Activated CD4-positive, alpha-beta T cell treated with anti-CD3 and anti-CD28 coated beads, Interleukin-2, amount 10 ng/mL, durations not matched to agents 7 days and 5 days (primary cell): Measurements from ENCODE around the gene PNRC1. TPM values are rescaled to one million over a fixed set of nuclear protein-coding genes. Genes with fewer than 3 reads are reported as not detected.
A peak's percentile ranks its signal among the peaks of the same experiment; 100 is the strongest.

Experiments
- CTCF ChIA-PET: fragments of 350-600 bp; sonication (Branson Sonifier 250); formaldehyde crosslinking; loops from one replicate; lab custom pipeline; 2021; ENCODE audit warnings: antibody characterized with exemption; lab: Charles Lee
- POLR2A ChIA-PET: fragments of 350-600 bp; sonication (Branson Sonifier 250); formaldehyde crosslinking; loops from one replicate; lab custom pipeline; 2021; ENCODE audit warnings: antibody characterized with exemption; lab: Charles Lee
- DNase-seq: peaks from one replicate; pipeline ENCODE4 v3.0.0-alpha.2; 2020
- H3K27ac Mint-ChIP-seq: one replicate; pipeline ENCODE4 v1.8.0; 2021; ENCODE audit warnings: mild to moderate bottlenecking, moderate library complexity, mixed read lengths
- H3K27me3 Mint-ChIP-seq: one replicate; pipeline ENCODE4 v1.8.0; 2021; ENCODE audit warnings: mixed read lengths
- H3K36me3 Mint-ChIP-seq: one replicate; pipeline ENCODE4 v1.8.0; 2021; ENCODE audit warnings: low read depth, mixed read lengths
- H3K4me1 Mint-ChIP-seq: one replicate; pipeline ENCODE4 v1.8.0; 2021; ENCODE audit warnings: mixed read lengths
- H3K4me3 Mint-ChIP-seq: one replicate; pipeline ENCODE4 v1.8.0; 2021; ENCODE audit warnings: mild to moderate bottlenecking, moderate library complexity, mixed read lengths
- H3K9me3 Mint-ChIP-seq: one replicate; pipeline ENCODE4 v1.8.0; 2021; ENCODE audit warnings: mixed read lengths
- total RNA-seq, 2 experiments: library from RNA; stranded (reverse); gene quantifications; one replicate each; pipeline ENCODE4 v1.2.3, GENCODE V29; 2021

PNRC1 gene
- total RNA-seq, 2 experiments from 2014 or later = 95.0 to 111 TPM

DNA sequence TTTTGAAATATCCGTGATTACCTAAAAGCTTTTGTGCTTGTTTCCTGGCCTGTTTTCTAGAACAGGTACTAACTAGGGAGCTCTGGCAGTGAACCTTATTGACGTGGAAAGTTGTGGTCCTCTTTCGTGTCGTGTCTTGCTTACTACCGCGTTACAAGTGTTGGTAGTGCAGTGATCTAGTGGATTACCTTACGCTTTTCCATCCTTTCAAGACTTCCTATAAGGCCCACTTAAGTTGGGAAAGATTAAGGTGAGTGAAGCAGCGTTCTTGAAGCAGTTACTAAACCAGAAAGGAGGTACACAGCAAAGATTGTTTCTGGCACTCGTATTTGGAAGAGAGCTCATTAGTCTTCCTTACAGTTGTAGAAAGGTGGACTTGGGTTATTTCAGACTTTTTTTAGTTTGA, 1.9 kb downstream of the PNRC1 start:
- peak overlapping the region; percentile 95 for H3K27ac Mint-ChIP-seq
- H3K4me1 Mint-ChIP-seq = peaks cover 39% of the 10 kb centered on the region
- POLR2A ChIA-PET = interaction anchor here (0.6 kb wide), 1 partner anchor 264 kb away, joined by 3 read pairs; no protein-coding TSS in a partner anchor
- peaks cover 51% of the 10 kb centered on the region for H3K36me3 Mint-ChIP-seq
- DNase-seq = peak; percentile 29
- CTCF ChIA-PET = interaction anchor here (3.0 kb wide), 1 partner anchor 99 kb away, joined by 9 read pairs; no protein-coding TSS in a partner anchor
- H3K4me3 Mint-ChIP-seq = peak overlapping the region; percentile 84
- H3K27me3 Mint-ChIP-seq = no peaks in the 10 kb centered on the region
- no peaks in the 10 kb centered on the region for H3K9me3 Mint-ChIP-seq

DNA sequence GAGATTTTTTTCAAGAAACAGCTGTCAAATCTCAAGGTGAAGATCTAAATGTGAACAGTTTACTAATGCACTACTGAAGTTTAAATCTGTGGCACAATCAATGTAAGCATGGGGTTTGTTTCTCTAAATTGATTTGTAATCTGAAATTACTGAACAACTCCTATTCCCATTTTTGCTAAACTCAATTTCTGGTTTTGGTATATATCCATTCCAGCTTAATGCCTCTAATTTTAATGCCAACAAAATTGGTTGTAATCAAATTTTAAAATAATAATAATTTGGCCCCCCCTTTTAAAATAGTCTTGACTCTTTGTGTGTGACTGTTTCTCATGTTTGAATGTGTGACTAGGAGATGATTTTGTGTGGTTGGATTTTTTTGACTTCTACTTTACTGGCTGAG, 4.0 kb downstream of the PNRC1 start:
- DNase-seq = no peak
- Mint-ChIP-seq H3K27ac (no peak overlapping the region), H3K27me3 (no peaks in the 10 kb centered on the region), H3K36me3 (peaks cover 53% of the 10 kb centered on the region), H3K4me1 (peaks cover 30% of the 10 kb centered on the region), H3K9me3 (no peaks in the 10 kb centered on the region), H3K4me3 (peak overlapping the region; percentile 2)
- ChIA-PET POLR2A (no interaction called here), CTCF (interaction anchor here (0.9 to 3.0 kb wide), 3 partner anchors 23 to 101 kb away, joined by 3 to 9 read pairs (median 4); no protein-coding TSS in a partner anchor)

DNA sequence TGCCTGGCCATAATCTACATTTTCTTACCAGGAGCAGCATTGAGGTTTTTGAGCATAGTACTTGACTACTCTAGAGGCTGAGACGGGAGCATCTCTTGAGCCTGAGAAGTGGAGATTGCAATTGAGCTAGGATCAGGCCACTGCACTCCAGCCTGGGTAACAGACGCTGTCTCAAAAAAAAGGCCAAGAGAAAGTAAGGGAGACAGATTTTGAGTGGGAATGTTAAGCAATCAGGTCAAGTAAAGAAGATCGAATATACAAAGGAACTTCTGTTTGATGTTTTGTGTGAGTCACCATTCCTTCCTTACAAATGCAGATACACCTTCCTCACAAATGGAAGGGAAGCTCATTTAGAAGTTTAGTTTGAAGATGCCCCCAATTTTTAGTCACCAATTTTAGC, 4.4 kb downstream of the PNRC1 start:
- no peaks in the 10 kb centered on the region for H3K27me3 Mint-ChIP-seq
- ChIA-PET POLR2A (no interaction called here), CTCF (interaction anchor here (1.0 to 3.0 kb wide), 3 partner anchors 14 to 101 kb away, joined by 3 to 9 read pairs (median 4); no protein-coding TSS in a partner anchor)
- peak overlapping the region; percentile 2 for H3K4me3 Mint-ChIP-seq
- no peak overlapping the region for H3K27ac Mint-ChIP-seq
- no peaks in the 10 kb centered on the region for H3K9me3 Mint-ChIP-seq
- peaks cover 30% of the 10 kb centered on the region for H3K4me1 Mint-ChIP-seq
- peaks cover 53% of the 10 kb centered on the region for H3K36me3 Mint-ChIP-seq
- no peak for DNase-seq

DNA sequence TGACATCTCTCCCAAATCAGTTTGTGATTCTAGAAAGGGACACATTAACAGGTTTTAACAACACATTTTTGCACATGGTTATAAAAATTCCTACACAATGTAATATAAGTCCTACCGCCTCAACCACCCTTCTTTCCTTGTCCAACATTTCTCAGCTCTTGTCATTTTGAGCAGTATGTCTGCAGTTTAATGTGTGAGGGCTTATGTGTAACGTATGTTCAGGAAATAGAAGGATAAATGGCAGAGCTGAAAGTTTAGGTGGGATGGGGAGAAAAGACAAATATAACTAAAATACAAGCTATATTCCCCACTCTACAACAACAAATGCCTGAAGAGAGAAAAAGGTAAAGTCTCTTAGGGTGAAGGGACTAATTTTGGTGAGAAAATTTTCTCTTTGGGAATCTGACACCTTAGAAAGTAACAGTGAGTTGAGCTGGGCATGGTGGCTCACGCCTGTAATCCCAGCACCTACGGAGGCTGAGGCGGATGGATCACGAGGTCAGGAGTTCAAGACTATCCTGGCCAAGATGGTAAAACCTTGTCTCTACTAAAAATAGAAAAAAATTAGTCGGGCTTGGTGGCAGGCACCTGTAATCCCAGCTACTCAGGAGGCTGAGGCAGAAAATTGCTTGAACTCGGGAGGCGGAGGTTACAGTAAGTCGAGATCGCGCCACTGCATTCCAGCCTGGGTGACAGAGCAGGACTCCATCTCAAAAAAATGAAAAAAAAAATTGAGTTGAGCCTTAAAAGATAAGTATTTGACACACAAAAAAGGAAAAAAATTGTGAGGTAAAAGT, 5.1 kb downstream of the PNRC1 start:
- POLR2A ChIA-PET = interaction anchor here (0.6 kb wide), 1 partner anchor 1939 kb away, joined by 6 read pairs; no protein-coding TSS in a partner anchor
- CTCF ChIA-PET = interaction anchor here (0.6 to 3.0 kb wide), 5 partner anchors 12 to 102 kb away, joined by 3 to 9 read pairs (median 4); no protein-coding TSS in a partner anchor
- Mint-ChIP-seq H3K27ac (no peak overlapping the region), H3K27me3 (no peaks in the 10 kb centered on the region), H3K4me1 (peaks cover 32% of the 10 kb centered on the region), H3K36me3 (peaks cover 52% of the 10 kb centered on the region), H3K9me3 (no peaks in the 10 kb centered on the region), H3K4me3 (no peak overlapping the region)
- no peak for DNase-seq

DNA sequence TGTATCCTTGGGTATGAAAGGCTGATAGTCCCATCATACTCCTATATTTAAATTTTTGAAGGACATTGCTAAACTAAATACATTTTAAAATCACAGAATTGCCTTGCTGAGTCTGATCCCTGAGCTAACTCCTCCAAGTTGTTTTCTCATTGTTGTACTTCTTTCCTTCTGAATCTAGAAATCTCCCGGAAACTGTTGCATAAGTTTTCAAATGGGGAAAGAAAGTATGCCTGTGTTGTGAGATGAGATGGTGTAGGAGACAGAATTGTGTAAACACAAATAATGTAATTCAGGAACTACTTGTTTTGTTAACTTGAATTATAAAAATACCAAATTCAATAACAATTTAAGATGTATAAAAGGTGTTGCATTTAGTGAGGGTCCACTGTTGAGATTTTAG, 7.3 kb downstream of the PNRC1 start:
- Mint-ChIP-seq H3K9me3 (no peaks in the 10 kb centered on the region), H3K27me3 (no peaks in the 10 kb centered on the region), H3K27ac (no peak overlapping the region), H3K36me3 (peaks cover 38% of the 10 kb centered on the region), H3K4me1 (peaks cover 32% of the 10 kb centered on the region), H3K4me3 (no peak overlapping the region)
- ChIA-PET POLR2A (no interaction called here), CTCF (no interaction called here)
- no peak for DNase-seq

DNA sequence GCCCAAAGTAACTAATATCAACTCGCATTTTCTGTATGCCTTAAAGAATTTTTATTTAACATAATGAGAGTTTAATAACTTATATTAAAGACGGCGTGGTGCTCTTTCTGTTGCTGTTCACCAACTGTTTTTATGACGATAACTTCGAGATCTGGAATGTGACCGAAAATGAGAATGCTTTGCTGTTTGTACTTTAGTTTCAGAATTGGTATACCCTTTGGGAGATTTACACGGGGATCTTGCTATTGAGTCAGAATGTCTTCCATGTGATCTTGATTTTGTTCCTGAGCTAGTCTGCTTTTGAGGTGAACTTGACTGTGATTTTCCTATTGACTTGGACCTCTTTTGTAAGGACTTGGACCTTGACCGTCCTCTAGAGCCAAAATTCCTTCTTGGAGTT, 17.9 kb downstream of the PNRC1 start:
- H3K27ac Mint-ChIP-seq = no peak overlapping the region
- H3K36me3 Mint-ChIP-seq = no peaks in the 10 kb centered on the region
- ChIA-PET POLR2A (interaction anchor here (0.6 kb wide), 1 partner anchor 18 kb away, joined by 3 read pairs; the partner anchor contains the start of gene PNRC1), CTCF (interaction anchor here (0.5 to 1.4 kb wide), 4 partner anchors 12 to 48 kb away, joined by 3 to 5 read pairs (median 4); partner anchors contain the start of gene PM20D2)
- H3K9me3 Mint-ChIP-seq = no peaks in the 10 kb centered on the region
- DNase-seq = no peak
- H3K27me3 Mint-ChIP-seq = no peaks in the 10 kb centered on the region
- peaks cover 4% of the 10 kb centered on the region for H3K4me1 Mint-ChIP-seq
- no peak overlapping the region for H3K4me3 Mint-ChIP-seq

DNA sequence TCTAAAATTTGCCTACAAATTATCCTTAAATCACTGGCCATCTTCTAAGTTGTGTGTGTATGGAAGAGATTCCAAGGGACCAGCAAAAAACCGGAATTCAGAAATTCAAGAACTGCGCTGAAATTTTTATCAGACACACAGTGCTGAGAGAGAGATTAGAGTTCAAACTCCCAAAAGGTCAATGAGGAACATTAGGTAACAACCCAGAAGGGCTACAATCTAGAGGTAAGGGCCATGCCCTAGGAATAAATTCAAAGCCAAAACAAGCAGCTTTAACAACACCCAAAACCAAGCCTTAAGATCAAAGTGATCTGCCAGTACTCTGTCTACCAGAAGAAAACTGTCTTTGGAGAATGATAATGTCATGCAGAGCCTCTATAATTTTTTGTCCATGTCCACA, 19.6 kb downstream of the PNRC1 start:
- H3K4me3 Mint-ChIP-seq = no peak overlapping the region

DNA sequence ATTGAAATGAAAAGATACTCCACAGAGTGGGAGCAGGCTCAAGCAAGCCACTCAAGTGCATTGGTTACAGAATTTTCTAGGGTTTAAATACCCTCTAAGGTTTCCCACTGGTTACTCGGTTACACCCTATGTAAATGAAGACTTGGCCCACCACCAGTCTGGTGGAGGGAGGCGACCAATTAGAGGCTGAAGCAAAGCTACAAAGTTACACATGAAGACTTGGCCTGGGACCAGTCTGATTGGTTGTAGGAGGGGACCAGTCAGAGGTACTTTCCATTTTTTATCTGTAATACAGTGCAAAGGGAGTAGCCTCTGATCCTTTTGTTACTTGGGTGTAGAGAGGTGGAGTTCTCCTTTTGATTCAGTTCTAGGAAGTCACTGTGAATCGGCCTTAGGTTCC, 29.7 kb downstream of the PNRC1 start:
- Mint-ChIP-seq H3K27ac (no peak overlapping the region), H3K27me3 (no peaks in the 10 kb centered on the region), H3K4me3 (no peak overlapping the region), H3K4me1 (no peaks in the 10 kb centered on the region), H3K9me3 (no peaks in the 10 kb centered on the region), H3K36me3 (no peaks in the 10 kb centered on the region)
- ChIA-PET POLR2A (interaction anchor here (0.6 kb wide), 1 partner anchor 147 kb away, joined by 7 read pairs; the partner anchor contains the start of gene RNGTT), CTCF (interaction anchor here (1.4 kb wide), 1 partner anchor 12 kb away, joined by 4 read pairs; no protein-coding TSS in a partner anchor)
- DNase-seq = no peak

More for the DNA sequence above, 19.6 kb downstream of the PNRC1 start:
- no peak for DNase-seq
- H3K4me1 Mint-ChIP-seq = peaks cover 4% of the 10 kb centered on the region
- POLR2A ChIA-PET = no interaction called here
- no peak overlapping the region for H3K27ac Mint-ChIP-seq
- no peaks in the 10 kb centered on the region for H3K9me3 Mint-ChIP-seq
- CTCF ChIA-PET = interaction anchor here (0.6 to 1.3 kb wide), 2 partner anchors 19 to 245 kb away, joined by 3 read pairs; no protein-coding TSS in a partner anchor
- H3K27me3 Mint-ChIP-seq = no peaks in the 10 kb centered on the region
- no peaks in the 10 kb centered on the region for H3K36me3 Mint-ChIP-seq

DNA sequence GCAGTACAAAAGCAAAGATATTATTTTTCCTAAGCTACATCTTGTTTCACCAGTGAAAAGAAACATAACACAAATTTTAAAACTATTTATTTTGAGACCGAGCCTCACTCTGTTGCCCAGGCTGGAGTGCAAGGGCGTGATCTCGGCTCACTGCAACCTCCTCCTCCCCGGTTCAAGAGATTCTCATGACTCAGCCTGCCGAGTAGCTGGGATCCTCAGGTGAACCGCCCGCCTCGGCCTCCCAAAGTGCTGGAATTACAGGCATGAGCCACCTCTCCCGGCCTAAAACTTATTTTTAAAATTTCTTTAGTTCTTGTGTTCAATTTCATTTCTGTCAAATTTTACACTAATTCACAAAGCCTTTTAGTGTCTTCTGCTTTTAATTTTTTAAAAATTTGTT, 31.4 kb downstream of the PNRC1 start:
- Mint-ChIP-seq H3K4me1 (peaks cover 3% of the 10 kb centered on the region), H3K27me3 (peaks cover 11% of the 10 kb centered on the region), H3K36me3 (no peaks in the 10 kb centered on the region), H3K9me3 (no peaks in the 10 kb centered on the region), H3K27ac (no peak overlapping the region), H3K4me3 (no peak overlapping the region)
- ChIA-PET CTCF (interaction anchor here (0.6 kb wide), 1 partner anchor 437 kb away, joined by 4 read pairs; no protein-coding TSS in a partner anchor), POLR2A (no interaction called here)
- no peak for DNase-seq

DNA sequence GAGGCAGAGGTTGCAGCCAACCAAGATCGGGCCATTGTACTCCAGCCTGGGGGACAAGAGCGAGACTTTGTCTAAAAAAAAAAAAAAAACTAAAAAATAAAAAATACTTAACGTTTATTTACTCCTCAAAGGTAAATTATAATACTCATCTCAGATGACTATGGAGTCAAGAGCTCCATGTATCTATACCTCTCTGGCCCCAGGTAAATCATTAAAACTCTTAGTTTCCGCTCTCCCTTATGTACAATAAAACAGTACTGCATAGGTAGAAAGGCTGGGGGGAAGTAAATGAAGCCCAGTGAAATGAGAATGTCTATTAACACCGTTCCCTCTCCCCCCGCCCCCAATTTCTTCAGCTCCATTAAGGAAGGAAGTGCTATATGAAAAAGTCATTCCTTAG, 36.2 kb downstream of the PNRC1 start:
- no peak for DNase-seq
- Mint-ChIP-seq H3K4me3 (peak overlapping the region; percentile 70), H3K27me3 (peaks cover 36% of the 10 kb centered on the region), H3K36me3 (no peaks in the 10 kb centered on the region), H3K27ac (no peak overlapping the region), H3K4me1 (peaks cover 8% of the 10 kb centered on the region), H3K9me3 (no peaks in the 10 kb centered on the region)
- POLR2A ChIA-PET = no interaction called here
- CTCF ChIA-PET = interaction anchor here (1.1 to 1.4 kb wide), 3 partner anchors 10 to 255 kb away, joined by 3 to 5 read pairs (median 4); partner anchors contain the start of gene PNRC1

DNA sequence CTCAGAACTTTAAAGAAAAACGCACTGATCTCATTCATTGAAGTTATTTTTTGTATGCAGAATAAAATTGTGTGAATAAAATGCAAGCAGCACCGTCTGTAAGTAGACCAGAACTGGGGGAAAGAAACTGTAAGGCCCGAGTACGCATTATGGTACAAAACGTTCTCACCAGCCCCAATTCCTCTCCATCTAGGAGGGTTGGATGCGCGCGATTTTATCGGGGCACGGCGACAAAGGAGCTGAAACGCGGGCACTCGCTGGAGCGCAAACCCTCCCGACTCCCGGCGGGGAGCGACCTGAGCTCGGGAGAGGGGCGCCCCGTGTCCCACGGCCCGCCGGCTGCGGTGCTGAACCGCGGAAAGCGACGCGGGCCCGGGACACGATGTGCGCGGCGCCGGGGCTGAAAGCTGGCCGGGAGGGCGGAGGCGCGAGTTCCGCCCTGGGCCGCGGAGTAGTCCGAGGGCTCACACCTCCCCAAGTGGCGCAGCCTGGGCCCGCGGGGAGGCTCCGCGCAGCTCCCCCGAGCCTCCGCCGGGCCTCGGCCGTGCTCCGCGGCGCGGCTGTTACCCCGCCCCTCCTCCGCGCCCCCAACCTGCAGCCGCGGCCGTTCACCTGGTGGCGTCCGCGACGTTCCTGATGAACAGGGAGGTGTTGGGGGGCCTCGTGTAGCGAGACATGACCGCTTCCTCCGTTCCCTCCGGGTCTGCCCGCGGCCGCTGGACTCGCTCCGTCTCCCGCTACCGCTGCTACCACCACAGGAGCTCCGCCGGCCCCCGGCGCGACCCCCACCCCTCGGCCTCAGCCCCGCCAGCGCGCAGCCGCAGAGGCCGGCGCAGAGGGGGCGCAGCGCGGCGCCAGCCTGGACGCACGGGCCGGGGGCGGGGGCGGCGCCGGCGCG, 36.9 kb downstream of the PNRC1 start, which contains the start of gene SRSF12:
Gene SRSF12 (minus strand): TSS at position 861 of the 898 bp plus-strand sequence. CDS start 184 bp downstream, at position 677.
- DNase-seq = peak; percentile 12
- Mint-ChIP-seq H3K27ac (no peak within 1 kb of the TSS), H3K4me1 (peaks cover 8% of the 10 kb centered on the region), H3K4me3 (peak within 1 kb of the TSS; percentile 70), H3K27me3 (peaks cover 38% of the 10 kb centered on the region), H3K9me3 (no peaks in the 10 kb centered on the region), H3K36me3 (no peaks in the 10 kb centered on the region)
- CTCF ChIA-PET = interaction anchor here (1.1 to 1.4 kb wide), 3 partner anchors 9 to 254 kb away, joined by 3 to 5 read pairs (median 4); partner anchors contain the start of gene PNRC1
- POLR2A ChIA-PET = no interaction called here

DNA sequence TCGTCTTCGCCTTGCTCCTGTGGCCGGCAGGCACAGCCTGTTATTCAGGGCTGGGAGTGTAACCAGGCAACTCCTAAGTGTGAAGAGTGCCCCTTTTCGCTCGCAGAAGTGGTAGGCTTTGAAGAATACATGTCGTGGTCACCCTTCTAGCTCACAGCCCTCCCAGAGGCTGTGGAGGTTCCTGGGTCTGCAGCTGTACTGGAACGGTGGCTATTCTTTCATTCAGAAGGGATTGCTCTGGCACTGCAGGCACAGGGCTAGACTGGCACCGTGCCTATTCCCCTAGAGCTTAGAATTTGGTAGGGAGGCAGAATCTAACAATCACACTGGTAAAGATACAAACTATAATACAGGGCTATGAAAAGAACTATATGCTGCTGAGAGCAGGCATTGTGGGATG, 38.4 kb downstream of the PNRC1 start:
- H3K4me1 Mint-ChIP-seq = peaks cover 8% of the 10 kb centered on the region
- H3K27me3 Mint-ChIP-seq = peaks cover 38% of the 10 kb centered on the region
- CTCF ChIA-PET = interaction anchor here (0.6 to 1.4 kb wide), 2 partner anchors 15 to 19 kb away, joined by 3 read pairs; no protein-coding TSS in a partner anchor
- H3K9me3 Mint-ChIP-seq = no peaks in the 10 kb centered on the region
- DNase-seq = no peak
- H3K4me3 Mint-ChIP-seq = peak overlapping the region; percentile 55
- POLR2A ChIA-PET = no interaction called here
- H3K27ac Mint-ChIP-seq = no peak overlapping the region
- no peaks in the 10 kb centered on the region for H3K36me3 Mint-ChIP-seq
